Left colon (tissue), 2 donors: ENCODE data around the gene WFDC13. TPM values are rescaled to one million over a fixed set of nuclear protein-coding genes. Genes with fewer than 3 reads are reported as not detected.

Experiments
- ATAC-seq: fragments of 200-7000 bp; cut with Tn5 transposase; one replicate; pipeline ENCODE4 v1.9.1; 2020; ENCODE audit warnings: mild to moderate bottlenecking, moderate library complexity
- DNase-seq, 2 donors: peaks; one replicate each; pipeline ENCODE4 v3.0.0-alpha.2; 2020
- intact Hi-C, 2 donors: fragments of 100-400 bp; cut with DNase I in 1 of 2; cut with micrococcal nuclease in 1 of 2; formaldehyde crosslinking; loops; one replicate each; pipeline versions ENCODE4 v1.11.2 to v1.14.0; 2022; cut with DNase I, micrococcal nuclease
- microRNA-seq, 2 donors: library from miRNA; unstranded; fragments of <30 nt; microRNA quantifications; one replicate each; pipeline versions ENCODE4 v1.1.0 to v1.2.0, GENCODE V29; 2020
- total RNA-seq, 2 donors: library from RNA; stranded (reverse); fragmentation: NEBNext Ultra II Directional; extraction: Animal tissue kit (Norgen Biotek cat#: 25700); gene quantifications; one replicate each; pipeline ENCODE4 v1.2.1, GENCODE V29; 2021
- donor health status: DM: no; HTN: no; CAD: no.
- donor health status: DM: yes; HTN: yes; CAD: no.

Gene WFDC13
- total RNA-seq, 2 donors from 2014 or later = not detected

DNA sequence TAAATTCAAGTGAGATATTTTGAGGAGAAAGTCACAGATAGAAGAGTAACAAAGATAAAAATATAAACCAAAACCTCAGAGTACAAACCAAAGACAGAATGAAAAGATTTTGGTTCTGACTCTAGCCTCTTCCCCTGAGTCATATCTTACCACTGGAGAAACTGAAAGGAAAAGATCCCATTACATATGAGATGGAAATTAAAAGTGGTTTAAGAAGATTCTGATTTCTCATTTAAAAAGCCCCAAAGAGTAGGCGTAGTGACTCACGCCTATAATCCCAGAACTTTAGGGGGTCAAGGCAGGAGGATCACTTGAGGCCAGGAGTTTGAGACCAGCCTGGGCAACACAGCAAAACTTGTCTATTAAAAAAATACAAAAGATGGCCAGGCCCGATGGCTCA, 50.9 kb downstream of the WFDC13 start:
- intact Hi-C loops = no loop called here
- DNase-seq (no peak), ATAC-seq (no peak)

- ATAC-seq (no peak), DNase-seq (no peak)
- intact Hi-C loops = loop anchor here in 1 of 2 donors (5.0 kb wide), 1 partner anchor 456 kb away; no protein-coding TSS in a partner anchor
Observed at GRCh38 chr20:45758096-45758495, 56.3 kb downstream of the WFDC13 start.

Small RNA genes within 50 kb of the gene (microRNA-seq; reads per million reads assigned to microRNA genes)
- gene MIR3617 = 3.2 to 10.9 reads per million in 2 donors

Other genes with a start within 250 kb of the WFDC13 start
- gene WFDC2, start 232.3 kb upstream of the WFDC13 start, total RNA-seq = 100 to 1,000 TPM; 108 to 124 TPM
- gene SPINT3, start 186.4 kb upstream of the WFDC13 start, total RNA-seq = not detected
- not detected for gene WFDC6, start 162.6 kb upstream of the WFDC13 start, total RNA-seq
- gene EPPIN, start 154.6 kb upstream of the WFDC13 start, total RNA-seq = not detected
- gene WFDC8, start 122.8 kb upstream of the WFDC13 start, total RNA-seq = not detected
- gene WFDC10A, start 72.3 kb upstream of the WFDC13 start, total RNA-seq = not detected
- gene WFDC9, start 70.8 kb upstream of the WFDC13 start, total RNA-seq = not detected
- not detected for gene WFDC11, start 31.8 kb upstream of the WFDC13 start, total RNA-seq
- not detected for gene WFDC10B, start 3.0 kb downstream of the WFDC13 start, total RNA-seq
- gene SPINT4, start 20.3 kb downstream of the WFDC13 start, total RNA-seq = not detected
- gene WFDC3, start 89.8 kb downstream of the WFDC13 start, total RNA-seq = 1 to 10 TPM; 2.3 to 9.8 TPM
- 10 to 100 TPM; 50.9 to 60.5 TPM for gene DNTTIP1, start 89.9 kb downstream of the WFDC13 start, total RNA-seq
- gene UBE2C, start 110.6 kb downstream of the WFDC13 start, total RNA-seq = 10 to 100 TPM in 1 of 2 donors, 1 to 10 TPM in 1; 6.8 to 22.3 TPM
- 1 to 10 TPM; 3.9 to 5.1 TPM for gene TNNC2, start 125.3 kb downstream of the WFDC13 start, total RNA-seq
- 10 to 100 TPM; 14.4 to 15.8 TPM for gene SNX21, start 131.8 kb downstream of the WFDC13 start, total RNA-seq
- 10 to 100 TPM; 46.5 to 47.9 TPM for gene ACOT8, start 155.4 kb downstream of the WFDC13 start, total RNA-seq
- gene ZSWIM3, start 155.6 kb downstream of the WFDC13 start, total RNA-seq = 1 to 10 TPM; 4.2 to 5.6 TPM
- gene ZSWIM1, start 179.2 kb downstream of the WFDC13 start, total RNA-seq = 10 to 100 TPM; 11.8 to 12.0 TPM
- 1 to 10 TPM; 2.0 to 3.2 TPM for gene SPATA25, start 185.6 kb downstream of the WFDC13 start, total RNA-seq
- 1 to 10 TPM; 4.7 to 5.5 TPM for gene NEURL2, start 189.2 kb downstream of the WFDC13 start, total RNA-seq
- gene CTSA, start 189.3 kb downstream of the WFDC13 start, total RNA-seq = 100 to 1,000 TPM; 513 to 538 TPM
- 10 to 100 TPM; 14.7 to 49.5 TPM for gene PLTP, start 210.1 kb downstream of the WFDC13 start, total RNA-seq
- gene PCIF1, start 232.6 kb downstream of the WFDC13 start, total RNA-seq = 10 to 100 TPM; 27.2 to 32.1 TPM